Breast epithelium (tissue), 3 donors: ENCODE measurements around the gene FRMPD2.
"Not testable (repeated sequence)": the region's sequence is repeated elsewhere in the genome, so short reads cannot be mapped to it uniquely, and the experiment has no call there.

Experiments used
- CTCF ChIP-seq, 3 donors: fragments of 450-650 bp; IDR thresholded peaks; one replicate each; pipeline ENCODE4 v1.5.1; 2016 to 2017; ENCODE audit warnings: antibody characterized with exemption in 3 of 3, mild to moderate bottlenecking in 3 of 3, moderate library complexity in 3 of 3
- POLR2A ChIP-seq: fragments of 450-650 bp; IDR thresholded peaks from one replicate; pipeline ENCODE4 v1.6.1; 2016; ENCODE audit warnings: antibody characterized with exemption, mild to moderate bottlenecking, moderate library complexity
- POLR2AphosphoS5 ChIP-seq, 3 donors: sonication (generic); formaldehyde crosslinking; IDR thresholded peaks; one replicate each; pipeline ENCODE4 v1.6.1; 2017; ENCODE audit warnings: antibody characterized with exemption in 3 of 3

- not testable (repeated sequence) for TF ChIP-seq POLR2AphosphoS5 (IDR thresholded peaks at IDR 0.05); CTCF (IDR thresholded peaks at IDR 0.05); POLR2A
Measured at GRCh38 chr10:48243921-48244320, 30.6 kb downstream of the FRMPD2 start.
